Neural progenitor cell (in vitro differentiated cells): ENCODE data around the gene ATG16L2. TPM values are rescaled to one million over a fixed set of nuclear protein-coding genes. Genes with fewer than 3 reads are reported as not detected.

Source experiments
- DNase-seq: peaks from one replicate; pipeline ENCODE4 v3.0.0-alpha.2; 2016; ENCODE audit warnings: low spot score
- H2AFZ ChIP-seq: fragments of 200-600 bp; sonication (generic); replicated peaks from 2 replicates; pipeline ENCODE4 v1.6.1; 2016; ENCODE audit warnings: antibody characterized with exemption
- H3F3A ChIP-seq: fragments of 200-600 bp; sonication (generic); 2 replicates; pipeline ENCODE4 v1.6.1; 2016; ENCODE audit warnings: antibody characterized with exemption, low read depth
- H3K27ac ChIP-seq: fragments of 200-600 bp; sonication (generic); 2 replicates; pipeline ENCODE4 v1.5.1; 2016; ENCODE audit warnings: mild to moderate bottlenecking
- H3K27me3 ChIP-seq: fragments of 200-600 bp; sonication (generic); 2 replicates; pipeline ENCODE4 v1.6.1; 2016; ENCODE audit warnings: mild to moderate bottlenecking, moderate library complexity
- H3K36me3 ChIP-seq: fragments of 200-600 bp; sonication (generic); 2 replicates; pipeline ENCODE4 v1.5.1; 2016
- H3K4me1 ChIP-seq: fragments of 200-600 bp; sonication (generic); 2 replicates; pipeline ENCODE4 v1.6.1; 2016; ENCODE audit warnings: mixed run types
- H3K4me2 ChIP-seq: fragments of 200-600 bp; sonication (generic); 2 replicates; pipeline ENCODE4 v1.6.1; 2016
- H3K4me3 ChIP-seq: fragments of 200-600 bp; sonication (generic); 2 replicates; pipeline ENCODE4 v1.5.1; 2016
- H3K79me2 ChIP-seq: fragments of 200-600 bp; sonication (generic); 2 replicates; pipeline ENCODE4 v1.6.1; 2016; ENCODE audit warnings: low read depth
- H3K9ac ChIP-seq: fragments of 200-600 bp; sonication (generic); 2 replicates; pipeline ENCODE4 v1.6.1; 2016
- H3K9me3 ChIP-seq: fragments of 200-600 bp; sonication (generic); 2 replicates; pipeline ENCODE4 v1.5.1; 2016; ENCODE audit warnings: low read depth
- H4K20me1 ChIP-seq: fragments of 200-600 bp; sonication (generic); 2 replicates; pipeline ENCODE4 v1.6.1; 2016; ENCODE audit warnings: low read depth
- H3K27ac Mint-ChIP-seq: 3 replicates; pipeline ENCODE4 v1.8.0; 2021; ENCODE audit warnings: mixed read lengths
- H3K27me3 Mint-ChIP-seq: 2 replicates; pipeline ENCODE4 v1.8.0; 2022; ENCODE audit warnings: low read depth, mild to moderate bottlenecking, inconsistent platforms, moderate library complexity, mixed read lengths; ENCODE audit not compliant: insufficient read depth
- H3K36me3 Mint-ChIP-seq: 3 replicates; pipeline ENCODE4 v1.8.0; 2021; ENCODE audit warnings: mixed read lengths
- H3K4me1 Mint-ChIP-seq: 3 replicates; pipeline ENCODE4 v1.8.0; 2021; ENCODE audit warnings: mixed read lengths
- H3K4me3 Mint-ChIP-seq: 3 replicates; pipeline ENCODE4 v1.8.0; 2021; ENCODE audit warnings: mild to moderate bottlenecking, moderate library complexity, mixed read lengths
- H3K9me3 Mint-ChIP-seq: 3 replicates; pipeline ENCODE4 v1.8.0; 2020; ENCODE audit warnings: mixed read lengths
- EZH2 ChIP-seq: fragments of 200-600 bp; sonication (generic); IDR thresholded peaks from 2 replicates; pipeline ENCODE4 v1.6.1; 2017; ENCODE audit warnings: antibody characterized with exemption, mild to moderate bottlenecking, moderate library complexity
- EZH2phosphoT487 ChIP-seq: fragments of 200-600 bp; sonication (generic); IDR thresholded peaks from 2 replicates; pipeline ENCODE4 v1.6.1; 2017; ENCODE audit warnings: antibody characterized with exemption
- total RNA-seq: library from RNA; depleted of rRNA; stranded (reverse); fragments of >200 nt; gene quantifications from 2 replicates; pipeline ENCODE4 v1.2.3, GENCODE V29; 2015; ENCODE audit warnings: low replicate concordance
- TF ChIP-seq, protein P1 (sequence below): fragments of 200-600 bp; sonication (generic); IDR thresholded peaks from 2 replicates; pipeline ENCODE4 v1.5.1; 2017; ENCODE audit warnings: antibody characterized with exemption, mild to moderate bottlenecking

The ATG16L2 gene
- total RNA-seq, 1 donor from 2014 or later, result 20.5 TPM

DNA sequence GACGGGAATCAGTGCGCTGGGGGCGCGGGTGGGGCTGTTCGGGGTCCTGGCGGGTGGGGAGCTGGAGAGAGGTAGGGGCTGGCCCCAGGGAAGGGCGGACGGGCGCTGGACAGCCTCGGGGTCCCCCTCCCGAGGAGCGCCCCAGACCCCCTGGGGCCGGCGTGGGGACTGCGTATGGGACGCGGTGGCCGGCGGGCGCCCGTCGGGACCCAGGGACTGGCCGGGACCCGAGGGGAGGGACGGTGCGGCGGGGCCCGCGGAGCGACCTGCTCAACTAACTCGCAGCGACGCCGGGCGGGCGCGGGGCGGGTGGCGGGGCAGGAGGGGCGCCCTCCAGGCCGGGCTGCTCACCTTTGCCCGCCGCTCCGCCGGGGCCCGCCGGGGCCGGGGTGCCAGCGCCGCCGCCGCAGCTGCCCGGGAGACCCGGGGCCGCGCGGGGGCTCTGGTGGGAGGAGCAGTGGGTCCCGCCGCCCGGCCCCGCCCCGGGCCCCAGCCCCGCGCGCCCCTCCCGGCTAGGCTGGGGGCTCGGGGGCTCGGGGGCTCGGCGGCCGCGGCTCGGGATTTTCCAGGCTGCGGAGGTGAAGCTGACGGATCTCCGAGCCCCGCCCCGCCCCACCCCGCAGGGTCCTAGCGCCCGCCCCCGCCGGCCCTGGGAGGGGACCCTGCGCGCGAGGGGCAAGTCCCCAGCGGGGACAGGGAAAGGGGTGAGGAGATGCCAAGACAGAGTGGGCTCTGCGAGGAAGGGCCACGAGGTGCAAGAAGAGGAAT lies 32.7 kb upstream of the ATG16L2 start:
- Mint-ChIP-seq H3K27me3 (peaks cover 9% of the 10 kb centered on the region), H3K27ac (no peak overlapping the region), H3K4me1 (peaks cover 30% of the 10 kb centered on the region), H3K36me3 (no peaks in the 10 kb centered on the region), H3K4me3 (peak overlapping the region; percentile 85), H3K9me3 (no peaks in the 10 kb centered on the region)
- no peaks in the 10 kb centered on the region for H3K9me3 ChIP-seq
- H3K4me2 ChIP-seq, result peak overlapping the region; percentile 97
- H3K79me2 ChIP-seq, result no peaks in the 10 kb centered on the region
- DNase-seq, result peak; percentile 70
- peak overlapping the region; percentile 78 for H3K4me3 ChIP-seq
- peaks cover 7% of the 10 kb centered on the region for H4K20me1 ChIP-seq
- peaks cover 25% of the 10 kb centered on the region for H3K27me3 ChIP-seq
- no peak overlapping the region for H3K9ac ChIP-seq
- no peaks in the 10 kb centered on the region for H3F3A ChIP-seq
- H2AFZ ChIP-seq, result peak overlapping the region; percentile 32
- no peak overlapping the region for H3K27ac ChIP-seq
- TF ChIP-seq, protein P1, sequence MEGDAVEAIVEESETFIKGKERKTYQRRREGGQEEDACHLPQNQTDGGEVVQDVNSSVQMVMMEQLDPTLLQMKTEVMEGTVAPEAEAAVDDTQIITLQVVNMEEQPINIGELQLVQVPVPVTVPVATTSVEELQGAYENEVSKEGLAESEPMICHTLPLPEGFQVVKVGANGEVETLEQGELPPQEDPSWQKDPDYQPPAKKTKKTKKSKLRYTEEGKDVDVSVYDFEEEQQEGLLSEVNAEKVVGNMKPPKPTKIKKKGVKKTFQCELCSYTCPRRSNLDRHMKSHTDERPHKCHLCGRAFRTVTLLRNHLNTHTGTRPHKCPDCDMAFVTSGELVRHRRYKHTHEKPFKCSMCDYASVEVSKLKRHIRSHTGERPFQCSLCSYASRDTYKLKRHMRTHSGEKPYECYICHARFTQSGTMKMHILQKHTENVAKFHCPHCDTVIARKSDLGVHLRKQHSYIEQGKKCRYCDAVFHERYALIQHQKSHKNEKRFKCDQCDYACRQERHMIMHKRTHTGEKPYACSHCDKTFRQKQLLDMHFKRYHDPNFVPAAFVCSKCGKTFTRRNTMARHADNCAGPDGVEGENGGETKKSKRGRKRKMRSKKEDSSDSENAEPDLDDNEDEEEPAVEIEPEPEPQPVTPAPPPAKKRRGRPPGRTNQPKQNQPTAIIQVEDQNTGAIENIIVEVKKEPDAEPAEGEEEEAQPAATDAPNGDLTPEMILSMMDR, result no peak
- TF ChIP-seq EZH2, result peak; percentile 34
- TF ChIP-seq EZH2phosphoT487, result peak; percentile 52
- peaks cover 7% of the 10 kb centered on the region for H3K4me1 ChIP-seq
- no peaks in the 10 kb centered on the region for H3K36me3 ChIP-seq

DNA sequence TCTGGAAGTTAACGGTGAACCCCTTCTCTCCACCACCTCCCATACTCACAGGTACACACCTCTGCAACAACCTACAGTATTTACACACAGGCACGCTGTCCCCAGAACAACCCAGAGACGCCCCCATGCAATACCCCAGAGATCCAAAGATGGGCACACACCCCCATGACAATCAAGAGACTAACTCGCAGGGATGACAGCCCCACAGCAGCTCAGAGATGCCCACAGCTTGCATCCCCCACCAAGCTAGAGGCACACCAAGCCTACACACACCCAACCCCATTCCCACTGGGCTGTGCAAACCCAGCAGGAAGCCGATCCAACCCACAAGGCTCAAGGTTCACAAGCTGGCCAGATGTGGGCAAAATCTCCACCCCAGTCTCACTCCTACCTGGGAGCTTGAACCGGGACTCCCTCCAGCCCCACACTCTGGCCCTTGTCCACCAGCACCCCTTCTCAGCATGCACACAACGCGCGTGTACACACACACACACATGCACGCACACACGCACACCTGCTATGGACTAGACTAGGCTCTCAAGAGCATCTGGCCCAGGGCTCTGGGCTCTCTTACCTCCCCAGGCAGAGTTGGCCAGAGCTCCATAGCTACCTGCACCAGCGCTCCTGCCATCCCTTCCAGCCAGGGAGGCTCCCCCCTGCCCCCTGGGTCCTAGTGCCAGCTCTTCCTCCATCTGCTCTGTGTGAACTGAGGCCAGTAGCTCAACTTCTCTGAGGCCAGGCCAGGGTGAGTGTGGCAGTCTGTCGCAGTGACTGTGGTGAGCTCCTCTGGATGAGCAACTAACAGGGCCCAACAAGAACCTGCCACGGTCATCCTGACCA lies 31.9 kb upstream of the ATG16L2 start:
- no peaks in the 10 kb centered on the region for H3K9me3 Mint-ChIP-seq
- Histone ChIP-seq H4K20me1 (peaks cover 7% of the 10 kb centered on the region), H3K4me2 (peak overlapping the region; percentile 93), H3K79me2 (no peaks in the 10 kb centered on the region), H3K4me1 (peaks cover 11% of the 10 kb centered on the region), H3K27ac (no peak overlapping the region), H3K9me3 (no peaks in the 10 kb centered on the region), H3K4me3 (peak overlapping the region; percentile 78), H3F3A (no peaks in the 10 kb centered on the region), H3K27me3 (peaks cover 25% of the 10 kb centered on the region), H3K36me3 (no peaks in the 10 kb centered on the region), H2AFZ (peak overlapping the region; percentile 32), H3K9ac (no peak overlapping the region)
- peak overlapping the region; percentile 20 for H3K27ac Mint-ChIP-seq
- H3K27me3 Mint-ChIP-seq, result peaks cover 8% of the 10 kb centered on the region
- TF ChIP-seq, protein P1, result no peak
- TF ChIP-seq EZH2phosphoT487 (no peak), EZH2 (no peak)
- H3K4me1 Mint-ChIP-seq, result peaks cover 31% of the 10 kb centered on the region
- peak; percentile 45 for DNase-seq
- peak overlapping the region; percentile 85 for H3K4me3 Mint-ChIP-seq
- no peaks in the 10 kb centered on the region for H3K36me3 Mint-ChIP-seq

GRCh38 chr11:72783144-72783905 lies 30.9 kb upstream of the ATG16L2 start:
- H3K4me2 ChIP-seq, result peak overlapping the region; percentile 93
- H3K27ac ChIP-seq, result no peak overlapping the region
- no peak overlapping the region for H3K9ac ChIP-seq
- H4K20me1 ChIP-seq, result peaks cover 7% of the 10 kb centered on the region
- peaks cover 25% of the 10 kb centered on the region for H3K27me3 ChIP-seq
- no peak overlapping the region for H3K4me3 Mint-ChIP-seq
- no peak overlapping the region for H3K27ac Mint-ChIP-seq
- no peak overlapping the region for H3K4me3 ChIP-seq
- no peaks in the 10 kb centered on the region for H3K36me3 ChIP-seq
- H3K9me3 ChIP-seq, result no peaks in the 10 kb centered on the region
- DNase-seq, result peak; percentile 1
- TF ChIP-seq, protein P1, result no peak
- TF ChIP-seq EZH2 (no peak), EZH2phosphoT487 (no peak)
- H3F3A ChIP-seq, result no peaks in the 10 kb centered on the region
- no peak overlapping the region for H2AFZ ChIP-seq
- H3K27me3 Mint-ChIP-seq, result peaks cover 10% of the 10 kb centered on the region
- no peaks in the 10 kb centered on the region for H3K36me3 Mint-ChIP-seq
- no peaks in the 10 kb centered on the region for H3K79me2 ChIP-seq
- peaks cover 30% of the 10 kb centered on the region for H3K4me1 Mint-ChIP-seq
- peaks cover 16% of the 10 kb centered on the region for H3K4me1 ChIP-seq
- no peaks in the 10 kb centered on the region for H3K9me3 Mint-ChIP-seq
